Measurements from ENCODE around the gene NCDN.

NCDN gene

DNA sequence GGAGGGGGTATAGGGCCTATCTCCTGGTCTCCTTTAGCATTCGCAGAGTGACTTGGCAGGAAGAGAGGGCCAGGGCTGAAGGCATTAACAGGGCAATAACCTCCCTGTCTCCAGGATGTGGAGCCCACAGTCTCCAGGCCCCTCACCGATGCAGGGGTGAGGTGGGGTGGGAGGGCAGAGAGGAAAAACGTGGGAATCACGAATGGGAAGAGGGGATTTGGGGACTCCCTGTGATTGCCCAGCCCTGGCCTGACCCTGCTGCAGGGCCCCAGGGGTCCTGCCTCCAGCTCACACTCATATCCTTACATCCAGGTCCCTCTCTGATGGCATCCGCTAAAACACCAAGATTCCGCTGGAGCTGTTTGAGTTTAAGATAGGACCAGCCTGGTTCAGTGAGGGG, 30.1 kb downstream of the NCDN start:
- POLR2A ChIA-PET: no interaction called here

GRCh38 chr1:35588197-35588910, 30.8 kb downstream of the NCDN start:
- TF ChIP-seq, protein P1, sequence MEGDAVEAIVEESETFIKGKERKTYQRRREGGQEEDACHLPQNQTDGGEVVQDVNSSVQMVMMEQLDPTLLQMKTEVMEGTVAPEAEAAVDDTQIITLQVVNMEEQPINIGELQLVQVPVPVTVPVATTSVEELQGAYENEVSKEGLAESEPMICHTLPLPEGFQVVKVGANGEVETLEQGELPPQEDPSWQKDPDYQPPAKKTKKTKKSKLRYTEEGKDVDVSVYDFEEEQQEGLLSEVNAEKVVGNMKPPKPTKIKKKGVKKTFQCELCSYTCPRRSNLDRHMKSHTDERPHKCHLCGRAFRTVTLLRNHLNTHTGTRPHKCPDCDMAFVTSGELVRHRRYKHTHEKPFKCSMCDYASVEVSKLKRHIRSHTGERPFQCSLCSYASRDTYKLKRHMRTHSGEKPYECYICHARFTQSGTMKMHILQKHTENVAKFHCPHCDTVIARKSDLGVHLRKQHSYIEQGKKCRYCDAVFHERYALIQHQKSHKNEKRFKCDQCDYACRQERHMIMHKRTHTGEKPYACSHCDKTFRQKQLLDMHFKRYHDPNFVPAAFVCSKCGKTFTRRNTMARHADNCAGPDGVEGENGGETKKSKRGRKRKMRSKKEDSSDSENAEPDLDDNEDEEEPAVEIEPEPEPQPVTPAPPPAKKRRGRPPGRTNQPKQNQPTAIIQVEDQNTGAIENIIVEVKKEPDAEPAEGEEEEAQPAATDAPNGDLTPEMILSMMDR (IDR thresholded peaks at IDR 0.05; ENCODE audit: control extremely low read depth, extremely low read depth, low read depth, missing control alignments): no peak
- DNase-seq (ENCODE audit: extremely low spot score): no peak
- POLR2A ChIA-PET: no interaction called here
- CTCF ChIA-PET: interaction anchor here (1.1 to 1.5 kb wide), 4 partner anchors 10 to 127 kb away, joined by 3 to 5 read pairs (median 3); no protein-coding TSS in a partner anchor

More for the DNA sequence above, 30.1 kb downstream of the NCDN start:
- CTCF ChIA-PET: interaction anchor here (1.5 kb wide), 1 partner anchor 126 kb away, joined by 3 read pairs; no protein-coding TSS in a partner anchor
- DNase-seq (ENCODE audit: extremely low spot score): no peak
- TF ChIP-seq, protein P1 (IDR thresholded peaks at IDR 0.05; ENCODE audit: control extremely low read depth, extremely low read depth, low read depth, missing control alignments): no peak

DNA sequence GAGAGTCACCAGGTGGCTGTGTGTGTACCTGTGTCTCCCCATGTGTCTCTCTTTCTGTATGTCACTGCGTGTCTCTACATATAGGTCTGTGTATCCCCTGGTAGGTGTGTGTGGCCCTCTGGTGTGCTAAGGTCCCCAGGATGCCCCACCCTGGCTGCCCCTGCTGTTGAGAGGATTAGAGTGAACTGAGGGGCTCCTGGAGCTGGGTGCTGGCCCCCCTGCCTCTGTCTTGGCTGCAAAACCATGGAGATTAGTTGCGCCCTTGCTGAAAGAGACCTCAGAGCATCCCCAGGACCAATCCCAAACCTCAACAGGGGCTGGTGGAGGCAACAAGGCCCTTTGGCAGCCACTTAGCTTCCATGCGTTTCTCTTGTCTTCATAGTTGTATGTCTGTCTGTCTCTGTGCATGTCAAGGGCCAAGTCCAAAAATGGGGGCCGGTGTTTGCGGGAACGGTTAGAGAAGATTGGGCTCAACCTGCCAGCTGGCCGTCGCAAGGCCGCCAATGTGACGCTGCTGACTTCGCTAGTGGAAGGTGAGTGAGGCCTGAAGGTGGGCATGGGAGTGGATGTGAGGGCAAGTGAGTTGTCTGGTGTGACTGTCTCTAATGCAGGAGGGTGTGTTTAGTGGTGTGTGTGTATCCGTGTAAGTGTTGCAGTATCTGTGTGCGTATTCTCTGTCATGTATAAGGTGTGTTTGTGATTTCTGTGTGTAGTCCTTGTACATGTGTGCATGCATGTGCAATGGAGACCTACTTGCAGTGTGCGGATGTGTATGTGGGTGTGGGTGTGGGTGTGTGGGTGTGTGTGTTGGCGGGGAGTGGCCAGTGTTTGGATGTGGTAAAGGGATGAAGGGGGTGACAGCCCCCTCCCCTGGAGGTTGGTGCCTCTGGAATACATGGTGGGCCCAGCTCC, 32.2 kb downstream of the NCDN start:
- CTCF ChIA-PET: interaction anchor here (1.3 to 1.5 kb wide), 3 partner anchors 11 to 124 kb away, joined by 3 to 5 read pairs (median 3); no protein-coding TSS in a partner anchor
- DNase-seq (ENCODE audit: extremely low spot score): no peak
- TF ChIP-seq, protein P1 (IDR thresholded peaks at IDR 0.05; ENCODE audit: control extremely low read depth, extremely low read depth, low read depth, missing control alignments): no peak
- POLR2A ChIA-PET: no interaction called here

- DNase-seq (ENCODE audit: extremely low spot score): no peak
- ChIA-PET POLR2A (no interaction called here), CTCF (no interaction called here)
- TF ChIP-seq, protein P1 (IDR thresholded peaks at IDR 0.05; ENCODE audit: control extremely low read depth, extremely low read depth, low read depth, missing control alignments): no peak
Measured at GRCh38 chr1:35590476-35591040, 33.0 kb downstream of the NCDN start.

DNA sequence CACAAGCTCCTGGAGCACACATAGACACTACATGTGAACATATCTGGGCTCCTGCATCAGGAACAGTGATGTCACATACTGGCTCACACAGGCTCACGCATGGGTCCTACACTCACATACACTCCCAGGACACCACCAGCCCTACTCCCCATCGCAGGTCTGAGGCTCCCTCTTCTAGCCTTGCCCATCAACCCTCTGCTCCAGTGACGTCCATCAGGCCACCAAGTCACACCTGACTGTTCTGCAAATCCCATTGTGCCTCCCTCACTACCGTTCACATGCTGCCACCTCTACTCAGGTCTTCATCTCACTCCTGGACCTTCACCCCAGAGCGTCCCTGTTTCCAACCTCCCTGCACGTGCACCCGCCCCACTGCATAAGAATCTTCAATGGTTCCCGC, 33.6 kb downstream of the NCDN start:
- ChIA-PET CTCF (no interaction called here), POLR2A (no interaction called here)

More for the DNA sequence above, 33.6 kb downstream of the NCDN start:
- TF ChIP-seq, protein P1 (IDR thresholded peaks at IDR 0.05; ENCODE audit: control extremely low read depth, extremely low read depth, low read depth, missing control alignments): no peak
- no peak for DNase-seq (ENCODE audit: extremely low spot score)

All from GM10248 (cell line).